Breast epithelium (tissue), 4 donors: ENCODE data around the gene FOXRED2. TPM values are rescaled to one million over a fixed set of nuclear protein-coding genes. Genes with fewer than 3 reads are reported as not detected.
A peak's percentile ranks its signal among the peaks of the same experiment; 100 is the strongest.

Experiments used
- DNase-seq, 2 donors: peaks; one replicate each; pipeline ENCODE4 v3.0.0-alpha.2; 2019; ENCODE audit warnings: low spot score in 2 of 2
- H3K27ac ChIP-seq, 2 donors: fragments of 200-600 bp; sonication (generic) in 1 of 2; one replicate each; pipeline ENCODE4 v1.5.1; 2016 to 2019; ENCODE audit warnings: mild to moderate bottlenecking in 1 of 2
- H3K27me3 ChIP-seq, 2 donors: fragments of 200-600 bp; sonication (generic) in 1 of 2; one replicate each; pipeline versions ENCODE4 v1.5.1 to v1.6.0; 2017 to 2019; ENCODE audit warnings: control low read depth in 1 of 2, mild to moderate bottlenecking in 1 of 2
- H3K36me3 ChIP-seq: fragments of 200-600 bp; one replicate; pipeline ENCODE4 v1.5.1; 2019
- H3K4me1 ChIP-seq, 2 donors: fragments of 200-600 bp; sonication (generic); one replicate each; pipeline ENCODE4 v1.5.1; 2016 to 2019; ENCODE audit warnings: control low read depth in 1 of 2
- H3K4me3 ChIP-seq, 3 donors: fragments of 200-600 bp; sonication (generic); 1 replicate in 2 of 3; 2 replicates in 1 of 3; pipeline ENCODE4 v1.5.1; 2016 to 2019; ENCODE audit warnings: mild to moderate bottlenecking in 3 of 3, moderate library complexity in 2 of 3
- H3K9me3 ChIP-seq, 2 donors: fragments of 200-600 bp; sonication (generic) in 1 of 2; one replicate each; pipeline ENCODE4 v1.5.1; 2016 to 2019; ENCODE audit warnings: control low read depth in 1 of 2
- CTCF ChIP-seq, 3 donors: fragments of 450-650 bp; IDR thresholded peaks; one replicate each; pipeline ENCODE4 v1.5.1; 2016 to 2017; ENCODE audit warnings: antibody characterized with exemption in 3 of 3, mild to moderate bottlenecking in 3 of 3, moderate library complexity in 3 of 3
- POLR2A ChIP-seq: fragments of 450-650 bp; IDR thresholded peaks from one replicate; pipeline ENCODE4 v1.6.1; 2016; ENCODE audit warnings: antibody characterized with exemption, mild to moderate bottlenecking, moderate library complexity
- POLR2AphosphoS5 ChIP-seq, 3 donors: sonication (generic); formaldehyde crosslinking; IDR thresholded peaks; one replicate each; pipeline ENCODE4 v1.6.1; 2017; ENCODE audit warnings: antibody characterized with exemption in 3 of 3
- intact Hi-C: fragments of 100-400 bp; cut with DNase I; formaldehyde crosslinking; loops from one replicate; pipeline ENCODE4 v1.15.1; 2023; ENCODE audit warnings: low total_unique reads
- total RNA-seq, 3 donors: library from RNA; depleted of rRNA; stranded (reverse); fragments of >200 nt; gene quantifications; one replicate each; pipeline ENCODE4 v1.1.0, GENCODE V29; 2016

FOXRED2 gene
- total RNA-seq, 3 donors from 2014 or later = 4.9 to 9.9 (median 6.1) TPM

- no peak for TF ChIP-seq POLR2AphosphoS5 (IDR thresholded peaks at IDR 0.05)
- TF ChIP-seq CTCF (IDR thresholded peaks at IDR 0.05) = no peak
- TF ChIP-seq POLR2A = no peak
- no peak for DNase-seq
- intact Hi-C loops = no loop called here
Observed at GRCh38 chr22:36507518-36508010, 724 bp upstream of the FOXRED2 start.

DNA sequence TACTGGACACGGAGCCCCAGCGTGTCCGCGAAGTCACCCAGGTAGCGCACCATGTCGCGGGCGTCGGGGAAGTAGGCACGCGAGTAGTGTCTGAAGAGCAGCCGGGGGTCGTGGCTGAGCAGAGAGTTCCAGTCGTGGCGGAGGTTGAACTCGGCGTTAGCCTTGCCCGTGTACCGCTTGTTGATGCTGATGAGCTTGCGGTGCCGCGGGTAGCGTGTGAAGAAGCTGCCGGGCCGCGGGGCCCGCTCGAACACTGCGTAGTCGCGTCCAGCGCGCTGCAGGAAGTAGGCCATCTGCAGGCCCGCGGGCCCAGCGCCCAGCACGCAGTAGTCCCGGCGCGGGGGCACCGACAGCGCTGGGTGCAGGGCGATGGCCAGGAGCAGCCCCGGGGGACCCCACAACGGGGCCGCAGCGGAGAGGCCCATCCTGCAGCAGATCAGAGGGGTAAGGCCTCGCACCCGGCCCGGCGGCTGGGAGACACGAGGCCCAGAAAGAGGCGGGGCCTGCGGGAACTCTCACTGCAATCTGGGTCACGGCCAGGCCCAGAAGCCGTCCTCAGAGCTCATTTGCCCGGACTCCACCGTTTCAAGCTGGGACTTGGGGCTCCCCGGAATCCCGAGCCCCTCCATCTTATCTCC lies 723 bp downstream of the FOXRED2 start:
- H3K27ac ChIP-seq = peak overlapping the region; percentile 86 to 88
- no peak for DNase-seq
- TF ChIP-seq POLR2AphosphoS5 (IDR thresholded peaks at IDR 0.05) (no peak), POLR2A (no peak), CTCF (IDR thresholded peaks at IDR 0.05) (no peak)
- intact Hi-C loops = no loop called here
- H3K36me3 ChIP-seq = peaks cover under 1% of the 10 kb centered on the region
- peak overlapping the region; percentile 54 to 74 (median 68) for H3K4me3 ChIP-seq
- no peaks in the 10 kb centered on the region for H3K27me3 ChIP-seq
- H3K9me3 ChIP-seq = no peaks in the 10 kb centered on the region
- no peaks in the 10 kb centered on the region for H3K4me1 ChIP-seq

More at GRCh38 chr22:36507518-36508010, 724 bp upstream of the FOXRED2 start:
- H3K9me3 ChIP-seq = no peaks in the 10 kb centered on the region
- peak overlapping the region; percentile 86 to 88 for H3K27ac ChIP-seq
- H3K4me1 ChIP-seq = no peaks in the 10 kb centered on the region
- peaks cover 7% of the 10 kb centered on the region for H3K36me3 ChIP-seq
- H3K4me3 ChIP-seq = peak overlapping the region in 2 of 3 donors; percentile 68 to 74
- no peaks in the 10 kb centered on the region for H3K27me3 ChIP-seq

- Histone ChIP-seq H3K36me3 (no peaks in the 10 kb centered on the region), H3K9me3 (no peaks in the 10 kb centered on the region), H3K27me3 (no peaks in the 10 kb centered on the region), H3K4me1 (no peaks in the 10 kb centered on the region), H3K4me3 (no peak overlapping the region), H3K27ac (no peak overlapping the region)
- TF ChIP-seq CTCF (IDR thresholded peaks at IDR 0.05) (no peak), POLR2AphosphoS5 (IDR thresholded peaks at IDR 0.05) (no peak), POLR2A (no peak)
- DNase-seq = no peak
- intact Hi-C loops = no loop called here
Observed at GRCh38 chr22:36497910-36498665, 8.8 kb downstream of the FOXRED2 start.

DNA sequence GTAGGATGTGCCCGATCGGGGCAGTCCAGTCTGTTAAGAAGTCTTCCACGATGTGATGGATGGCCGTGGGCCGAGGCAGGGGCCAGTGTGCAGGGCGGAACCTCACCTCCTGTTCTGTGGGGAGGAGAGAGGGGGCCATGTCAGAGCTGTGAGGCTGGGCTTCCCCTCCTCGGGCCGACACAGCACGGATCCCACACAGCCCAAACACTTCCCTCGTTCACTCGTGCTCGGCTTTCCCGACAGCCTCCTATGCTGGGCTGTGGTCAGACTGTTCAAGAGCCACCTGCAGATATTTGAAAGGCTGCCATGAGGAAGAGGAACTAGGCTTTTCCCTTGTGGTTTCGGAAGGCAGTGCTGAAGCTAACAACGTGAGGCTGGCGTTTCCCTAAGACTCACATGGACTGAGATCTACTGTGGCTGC lies 13.1 kb downstream of the FOXRED2 start:
- no peak overlapping the region for H3K4me3 ChIP-seq
- DNase-seq = no peak
- H3K27ac ChIP-seq = peak overlapping the region in 1 of 2 donors; percentile 29
- no peaks in the 10 kb centered on the region for H3K27me3 ChIP-seq
- intact Hi-C loops = no loop called here
- H3K9me3 ChIP-seq = no peaks in the 10 kb centered on the region
- no peaks in the 10 kb centered on the region for H3K4me1 ChIP-seq
- no peaks in the 10 kb centered on the region for H3K36me3 ChIP-seq
- TF ChIP-seq CTCF (IDR thresholded peaks at IDR 0.05) (peak in 1 of 3 donors; percentile 10), POLR2A (no peak), POLR2AphosphoS5 (IDR thresholded peaks at IDR 0.05) (peak in 1 of 3 donors; percentile 38)

- intact Hi-C loops = no loop called here
- DNase-seq = no peak
- no peaks in the 10 kb centered on the region for H3K36me3 ChIP-seq
- H3K27me3 ChIP-seq = no peaks in the 10 kb centered on the region
- no peaks in the 10 kb centered on the region for H3K9me3 ChIP-seq
- no peak overlapping the region for H3K27ac ChIP-seq
- TF ChIP-seq POLR2A = no peak
- no peak for TF ChIP-seq POLR2AphosphoS5 (IDR thresholded peaks at IDR 0.05)
- no peak for TF ChIP-seq CTCF (IDR thresholded peaks at IDR 0.05)
- no peaks in the 10 kb centered on the region for H3K4me1 ChIP-seq
- no peak overlapping the region for H3K4me3 ChIP-seq
Observed at GRCh38 chr22:36492109-36492508, 14.7 kb downstream of the FOXRED2 start.
